A673 (cell line): ENCODE data around the gene C16orf46. TPM values are rescaled to one million over a fixed set of nuclear protein-coding genes. Genes with fewer than 3 reads are reported as not detected.

Source experiments
- BruUV-seq: library from RNA; stranded (reverse); fragments of 400-500 nt; replicated peaks from 2 replicates; lab custom pipeline; 2021; lab: Mats Ljungman, UMichigan
- CTCF ChIA-PET: fragments of 300-600 bp; sonication (Branson Sonifier 250); formaldehyde crosslinking; loops from one replicate; lab custom pipeline; 2022; ENCODE audit warnings: antibody characterized with exemption; lab: Charles Lee
- POLR2A ChIA-PET: fragments of 300-600 bp; sonication (Branson Sonifier 250); formaldehyde crosslinking; loops from one replicate; lab custom pipeline; 2022; ENCODE audit warnings: antibody characterized with exemption; ENCODE audit not compliant: low non-redundant PET; lab: Charles Lee
- DNase-seq: peaks from one replicate; pipeline ENCODE4 v3.0.0-alpha.2; 2015; ENCODE audit warnings: low spot score
- H3K27ac ChIP-seq: fragments of 200-600 bp; sonication (generic); 2 replicates; pipeline ENCODE4 v1.5.1; 2016; ENCODE audit warnings: mixed run types, low read depth, mild to moderate bottlenecking, mixed read lengths, antibody characterized with exemption, low read length; ENCODE audit not compliant: poor library complexity, severe bottlenecking
- H3K27me3 ChIP-seq: fragments of 200-600 bp; sonication (generic); replicated peaks from 2 replicates; pipeline ENCODE4 v1.6.1; 2017; ENCODE audit warnings: mixed run types, low read depth, mild to moderate bottlenecking, mixed read lengths, antibody characterized with exemption, low read length; ENCODE audit not compliant: insufficient read depth, poor library complexity
- H3K36me3 ChIP-seq: fragments of 200-600 bp; sonication (generic); 2 replicates; pipeline ENCODE4 v1.6.1; 2016; ENCODE audit warnings: mixed run types, mild to moderate bottlenecking, mixed read lengths, antibody characterized with exemption, low read length; ENCODE audit not compliant: insufficient read depth, poor library complexity, severe bottlenecking
- H3K4me1 ChIP-seq: fragments of 200-600 bp; sonication (generic); 2 replicates; pipeline ENCODE4 v1.6.1; 2017; ENCODE audit warnings: mixed run types, mild to moderate bottlenecking, mixed read lengths, antibody characterized with exemption, low read length; ENCODE audit not compliant: insufficient read depth, poor library complexity, severe bottlenecking
- H3K4me3 ChIP-seq: fragments of 200-600 bp; sonication (generic); 2 replicates; pipeline ENCODE4 v1.5.1; 2016; ENCODE audit warnings: low read depth, mixed run types, mild to moderate bottlenecking, mixed read lengths, low read length; ENCODE audit not compliant: poor library complexity, severe bottlenecking
- H3K9me3 ChIP-seq: fragments of 200-600 bp; sonication (generic); 2 replicates; pipeline ENCODE4 v1.6.1; 2016; ENCODE audit warnings: mixed run types, low read depth, mild to moderate bottlenecking, mixed read lengths, antibody characterized with exemption, low read length; ENCODE audit not compliant: poor library complexity, severe bottlenecking
- EZH2 ChIP-seq: fragments of 200-600 bp; sonication (generic); IDR thresholded peaks from 2 replicates; pipeline ENCODE4 v1.6.1; 2017; ENCODE audit warnings: borderline replicate concordance, low read depth, mild to moderate bottlenecking, mixed read lengths, antibody characterized with exemption, low read length; ENCODE audit not compliant: poor library complexity, severe bottlenecking
- intact Hi-C: fragments of 100-400 bp; cut with micrococcal nuclease; formaldehyde crosslinking; loops from one replicate; pipeline ENCODE4 v1.10.0; 2022; ENCODE audit not compliant: unreplicated experiment
- total RNA-seq: library from RNA; stranded (reverse); gene quantifications from 2 replicates; pipeline ENCODE4 v1.2.3, GENCODE V29; 2021
- TF ChIP-seq, protein P1 (sequence below): fragments of 300-800, 200-600 bp; sonication (generic); conservative IDR thresholded peaks from 2 replicates; pipeline ENCODE4 v1.5.1; 2017; ENCODE audit warnings: low read depth, mild to moderate bottlenecking, antibody characterized with exemption, low read length, moderate library complexity, mixed read lengths

The C16orf46 gene
- total RNA-seq, 1 experiment from 2014 or later = 0.21 TPM

GRCh38 chr16:81066681-81067080 lies 10.4 kb downstream of the C16orf46 start:
- intact Hi-C loops = no loop called here
- CTCF ChIA-PET = interaction anchor here (1.1 kb wide), 1 partner anchor 31 kb away, joined by 3 read pairs; the partner anchor contains the start of gene ATMIN

DNA sequence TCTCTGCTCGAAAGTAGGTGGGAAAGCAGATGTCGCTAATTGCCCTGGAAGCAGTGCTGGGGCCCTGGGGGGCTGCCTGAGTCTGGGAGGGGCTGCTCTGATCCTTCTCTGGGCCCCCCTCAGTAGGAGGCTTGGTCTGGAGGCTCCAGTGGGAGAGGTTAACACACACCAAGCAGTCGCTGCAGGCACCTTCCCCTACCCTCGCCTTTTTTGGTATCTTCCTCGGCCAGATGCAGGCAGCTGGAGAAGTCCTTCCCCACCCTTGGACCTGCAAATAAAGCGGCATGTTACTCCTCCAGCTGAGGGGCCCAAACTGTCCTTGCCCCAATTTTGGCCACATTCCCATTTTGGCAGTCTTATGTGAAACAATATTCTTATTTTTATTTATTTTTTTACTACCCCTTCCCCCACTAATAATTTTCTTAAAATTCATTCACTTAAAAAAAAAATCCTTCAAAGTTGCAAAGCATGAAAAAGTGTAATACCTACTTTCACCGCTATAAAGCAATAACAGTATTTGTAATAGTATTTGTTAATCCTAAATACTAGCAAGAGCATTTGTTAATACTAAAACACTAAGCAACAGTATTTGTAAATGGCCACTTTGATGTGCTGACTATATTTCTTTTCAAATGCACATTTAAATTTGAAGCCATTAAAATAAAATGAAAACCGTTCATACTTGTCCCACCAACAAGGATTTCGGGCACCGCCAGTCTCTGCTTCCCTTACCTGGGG lies 15.0 kb downstream of the C16orf46 start:
- no TSS peak for BruUV-seq
- Histone ChIP-seq H3K9me3 (no peaks in the 10 kb centered on the region), H3K27ac (no peak overlapping the region), H3K4me1 (no peaks in the 10 kb centered on the region), H3K27me3 (no peaks in the 10 kb centered on the region), H3K4me3 (no peak overlapping the region), H3K36me3 (no peaks in the 10 kb centered on the region)
- ChIA-PET CTCF (no interaction called here), POLR2A (no interaction called here)
- intact Hi-C loops = no loop called here
- no peak for DNase-seq
- no peak for TF ChIP-seq EZH2
- TF ChIP-seq, protein P1, sequence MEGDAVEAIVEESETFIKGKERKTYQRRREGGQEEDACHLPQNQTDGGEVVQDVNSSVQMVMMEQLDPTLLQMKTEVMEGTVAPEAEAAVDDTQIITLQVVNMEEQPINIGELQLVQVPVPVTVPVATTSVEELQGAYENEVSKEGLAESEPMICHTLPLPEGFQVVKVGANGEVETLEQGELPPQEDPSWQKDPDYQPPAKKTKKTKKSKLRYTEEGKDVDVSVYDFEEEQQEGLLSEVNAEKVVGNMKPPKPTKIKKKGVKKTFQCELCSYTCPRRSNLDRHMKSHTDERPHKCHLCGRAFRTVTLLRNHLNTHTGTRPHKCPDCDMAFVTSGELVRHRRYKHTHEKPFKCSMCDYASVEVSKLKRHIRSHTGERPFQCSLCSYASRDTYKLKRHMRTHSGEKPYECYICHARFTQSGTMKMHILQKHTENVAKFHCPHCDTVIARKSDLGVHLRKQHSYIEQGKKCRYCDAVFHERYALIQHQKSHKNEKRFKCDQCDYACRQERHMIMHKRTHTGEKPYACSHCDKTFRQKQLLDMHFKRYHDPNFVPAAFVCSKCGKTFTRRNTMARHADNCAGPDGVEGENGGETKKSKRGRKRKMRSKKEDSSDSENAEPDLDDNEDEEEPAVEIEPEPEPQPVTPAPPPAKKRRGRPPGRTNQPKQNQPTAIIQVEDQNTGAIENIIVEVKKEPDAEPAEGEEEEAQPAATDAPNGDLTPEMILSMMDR = no peak

More at GRCh38 chr16:81066681-81067080, 10.4 kb downstream of the C16orf46 start:
- TF ChIP-seq, protein P1 = no peak
- no peak for TF ChIP-seq EZH2
- Histone ChIP-seq H3K4me3 (no peak overlapping the region), H3K27me3 (no peaks in the 10 kb centered on the region), H3K27ac (no peak overlapping the region), H3K4me1 (no peaks in the 10 kb centered on the region), H3K36me3 (no peaks in the 10 kb centered on the region), H3K9me3 (no peaks in the 10 kb centered on the region)
- no peak for DNase-seq
- POLR2A ChIA-PET = no interaction called here
- no TSS peak for BruUV-seq

GRCh38 chr16:81061307-81061640 lies 15.8 kb downstream of the C16orf46 start:
- H3K36me3 ChIP-seq = no peaks in the 10 kb centered on the region
- intact Hi-C loops = no loop called here
- BruUV-seq = no TSS peak
- CTCF ChIA-PET = no interaction called here
- no peaks in the 10 kb centered on the region for H3K4me1 ChIP-seq
- TF ChIP-seq EZH2 = no peak
- TF ChIP-seq, protein P1 = no peak
- no peaks in the 10 kb centered on the region for H3K9me3 ChIP-seq
- POLR2A ChIA-PET = no interaction called here
- no peaks in the 10 kb centered on the region for H3K27me3 ChIP-seq
- H3K4me3 ChIP-seq = no peak overlapping the region
- H3K27ac ChIP-seq = no peak overlapping the region
- no peak for DNase-seq
